ENCODE results near the gene DCBLD1.

GRCh38 chr6:117559299-117559698 is 76.8 kb downstream of the DCBLD1 start:
- TF ChIP-seq CTCF (IDR thresholded peaks at IDR 0.05) (no peak), POLR2A (IDR thresholded peaks at IDR 0.05) (no peak)
